Measurements from ENCODE around the gene COPS7A. TPM values are rescaled to one million over a fixed set of nuclear protein-coding genes. Genes with fewer than 3 reads are reported as not detected.
"Not testable (repeated sequence)": the region's sequence is repeated elsewhere in the genome, so short reads cannot be mapped to it uniquely, and the experiment has no call there.

Gene COPS7A
- total and polyA plus RNA-seq, 2 experiments from 2014 or later = 123 to 133 TPM

DNA sequence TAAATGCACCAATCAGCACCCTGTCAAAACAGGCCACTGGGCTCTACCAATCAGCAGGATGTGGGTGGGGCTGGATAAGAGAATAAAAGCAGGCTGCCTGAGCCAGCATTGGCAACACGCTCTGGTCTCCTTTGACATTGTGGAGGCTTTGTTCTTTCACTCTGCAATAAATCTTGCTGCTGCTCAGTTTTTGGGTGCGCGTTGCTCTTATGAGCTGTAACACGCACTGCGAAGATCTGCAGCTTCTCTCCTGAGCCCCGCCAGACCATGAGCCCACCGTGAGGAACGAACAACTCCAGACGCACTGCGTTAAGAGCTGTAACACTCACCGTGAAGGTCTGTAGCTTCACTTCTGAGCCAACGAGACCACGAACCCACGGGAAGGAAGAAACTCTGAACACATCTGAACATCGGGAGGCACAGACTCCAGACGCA, 14.9 kb upstream of the COPS7A start:
- Histone ChIP-seq H3K79me2 (ENCODE audit: insufficient read depth) (no peaks in the 10 kb centered on the region), H2AFZ (no peak overlapping the region), H3K27me3 (replicated peaks; ENCODE audit: insufficient read depth) (peaks cover 6% of the 10 kb centered on the region; the same call in 1 of the 2 replicates), H3K27ac (no peak overlapping the region), H3K36me3 (ENCODE audit: low read depth) (no peaks in the 10 kb centered on the region), H3K4me2 (ENCODE audit: unreplicated experiment) (no peak overlapping the region), H4K20me1 (ENCODE audit: insufficient read depth) (no peaks in the 10 kb centered on the region), H3K9ac (no peak overlapping the region), H3K9me3 (ENCODE audit: low read depth) (no peaks in the 10 kb centered on the region), H3F3A (ENCODE audit: insufficient read depth) (no peaks in the 10 kb centered on the region), H3K4me3 (no peak overlapping the region), H3K9me2 (ENCODE audit: insufficient read depth) (no peaks in the 10 kb centered on the region), H3K4me1 (ENCODE audit: insufficient read depth) (no peaks in the 10 kb centered on the region)
- 72 to 74% methylated on average over 16 of the region's 16 CpGs for WGBS, 2 experiments (ENCODE audit: low coverage in 1 of 2, low lambda C conversion rate in 2 of 2, missing lambda C conversion rate in 2 of 2)
- in situ Hi-C loops (cut with MboI) = no loop called here
- TF ChIP-seq EZH2 (IDR thresholded peaks at IDR 0.05; ENCODE audit: insufficient read depth, poor library complexity, severe bottlenecking) (no peak), EZH2phosphoT487 (IDR thresholded peaks at IDR 0.05; ENCODE audit: insufficient read depth, low read depth) (no peak)
- DNase-seq = no peak

DNA sequence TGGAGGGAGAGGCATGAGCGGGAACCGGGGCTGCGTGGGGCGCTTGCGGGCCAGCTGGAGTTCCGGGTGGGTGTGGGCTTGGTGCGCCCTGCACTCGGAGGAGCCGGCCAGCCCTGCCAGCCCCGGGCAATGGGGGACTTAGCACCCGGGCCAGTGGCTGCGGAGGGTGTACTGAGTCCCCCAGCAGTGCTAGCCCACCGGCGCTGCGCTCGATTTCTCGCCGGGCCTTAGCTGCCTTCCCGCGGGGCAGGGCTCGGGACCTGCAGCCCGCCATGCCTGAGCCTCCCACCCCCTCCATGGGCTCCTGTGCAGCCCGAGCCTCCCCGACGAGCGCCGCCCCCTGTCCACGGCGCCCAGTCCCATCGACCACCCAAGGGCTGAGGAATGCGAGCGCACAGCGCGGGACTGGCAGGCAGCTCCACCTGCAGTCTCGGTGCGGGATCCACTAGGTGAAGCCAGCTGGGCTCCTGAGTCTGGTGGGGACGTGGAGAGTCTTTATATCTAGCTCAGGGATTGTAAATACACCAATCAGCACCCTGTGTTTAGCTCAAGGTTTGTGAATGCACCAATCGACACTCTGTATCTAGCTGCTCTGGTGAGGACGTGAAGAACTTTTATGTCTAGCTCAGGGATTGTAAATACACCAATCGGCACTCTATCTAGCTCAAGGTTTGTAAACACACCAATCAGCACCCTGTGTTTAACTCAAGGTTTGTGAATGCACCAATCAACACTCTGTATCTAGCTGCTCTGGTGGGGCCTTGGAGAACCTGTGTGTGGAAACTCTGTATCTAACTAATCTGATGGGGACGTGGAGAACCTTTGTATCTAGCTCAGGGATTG, 7.6 kb upstream of the COPS7A start:
- H3K79me2 ChIP-seq (ENCODE audit: insufficient read depth); H3K4me3 ChIP-seq; H3K9ac ChIP-seq; H2AFZ ChIP-seq; in situ Hi-C loops (cut with MboI); H3K9me3 ChIP-seq (ENCODE audit: low read depth); DNase-seq; H3K4me1 ChIP-seq (ENCODE audit: insufficient read depth); H4K20me1 ChIP-seq (ENCODE audit: insufficient read depth); H3K9me2 ChIP-seq (ENCODE audit: insufficient read depth); H3K36me3 ChIP-seq (ENCODE audit: low read depth); H3K4me2 ChIP-seq (ENCODE audit: unreplicated experiment); H3K27me3 ChIP-seq (replicated peaks; ENCODE audit: insufficient read depth); H3K27ac ChIP-seq; H3F3A ChIP-seq (ENCODE audit: insufficient read depth): not testable (repeated sequence)
- WGBS, 2 experiments (ENCODE audit: low coverage in 1 of 2, low lambda C conversion rate in 2 of 2, missing lambda C conversion rate in 2 of 2) = 86 to 88% methylated on average over 6 to 32 of the region's 41 CpGs

DNA sequence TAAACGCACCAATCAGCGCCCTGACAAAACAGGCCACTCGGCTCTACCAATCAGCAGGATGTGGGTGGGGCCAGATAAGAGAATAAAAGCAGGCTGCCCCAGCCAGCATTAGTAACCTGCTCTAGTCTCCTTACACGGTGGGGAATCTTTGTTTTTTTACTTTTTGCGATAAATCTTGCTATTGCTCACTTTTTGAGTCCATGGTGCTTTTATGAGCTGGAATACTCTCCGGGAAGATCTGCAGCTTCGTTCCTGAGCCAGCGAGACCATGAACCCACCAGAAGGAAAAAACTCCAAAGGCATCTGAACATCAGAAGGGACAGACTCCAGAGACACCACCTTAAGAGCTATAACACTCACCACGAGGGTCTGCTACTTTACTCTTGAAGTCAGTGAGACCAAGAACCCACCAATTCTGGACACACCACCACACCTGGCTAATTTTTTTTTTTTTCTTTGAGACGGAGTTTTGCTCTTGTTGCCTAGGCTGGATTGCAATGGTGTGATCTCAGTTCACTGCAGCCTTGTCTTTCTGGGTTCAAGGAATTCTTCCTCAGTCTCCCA, 6.9 kb upstream of the COPS7A start:
- Histone ChIP-seq H3K4me3 (no peak overlapping the region), H3K9ac (no peak overlapping the region), H4K20me1 (ENCODE audit: insufficient read depth) (no peaks in the 10 kb centered on the region), H3K79me2 (ENCODE audit: insufficient read depth) (no peaks in the 10 kb centered on the region), H3K4me1 (ENCODE audit: insufficient read depth) (no peaks in the 10 kb centered on the region), H3K27me3 (replicated peaks; ENCODE audit: insufficient read depth) (no peaks in the 10 kb centered on the region), H2AFZ (no peak overlapping the region), H3K4me2 (ENCODE audit: unreplicated experiment) (no peak overlapping the region), H3K9me2 (ENCODE audit: insufficient read depth) (no peaks in the 10 kb centered on the region), H3K36me3 (ENCODE audit: low read depth) (no peaks in the 10 kb centered on the region), H3F3A (ENCODE audit: insufficient read depth) (no peaks in the 10 kb centered on the region), H3K9me3 (ENCODE audit: low read depth) (no peaks in the 10 kb centered on the region), H3K27ac (no peak overlapping the region)
- 57 to 62% methylated on average over 9 to 10 of the region's 10 CpGs for WGBS, 2 experiments (ENCODE audit: low coverage in 1 of 2, low lambda C conversion rate in 2 of 2, missing lambda C conversion rate in 2 of 2)
- no peak for DNase-seq
- in situ Hi-C loops (cut with MboI) = no loop called here
- TF ChIP-seq EZH2 (IDR thresholded peaks at IDR 0.05; ENCODE audit: insufficient read depth, poor library complexity, severe bottlenecking) = no peak
- no peak for TF ChIP-seq EZH2phosphoT487 (IDR thresholded peaks at IDR 0.05; ENCODE audit: insufficient read depth, low read depth)

DNA sequence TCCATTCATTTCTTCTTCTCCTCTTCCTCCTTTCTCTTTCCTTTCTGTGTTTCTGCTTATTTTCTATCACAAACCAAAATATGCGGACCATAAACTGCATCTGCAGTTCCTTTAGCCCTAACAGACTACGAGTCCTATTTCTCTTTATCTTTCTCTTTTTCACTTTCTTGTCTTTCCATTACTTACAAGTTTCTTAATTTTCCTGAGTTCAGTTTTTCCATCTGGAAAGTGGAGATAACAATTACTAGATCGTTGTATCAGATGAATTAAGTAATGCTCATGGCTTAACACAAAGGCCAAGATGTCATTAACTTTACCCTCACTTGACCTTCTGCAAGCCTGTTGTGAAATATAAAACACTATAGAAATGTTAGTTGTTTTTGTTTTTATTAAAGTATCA, 983 bp upstream of the COPS7A start:
- Histone ChIP-seq H3K9me3 (ENCODE audit: low read depth) (no peaks in the 10 kb centered on the region), H3F3A (ENCODE audit: insufficient read depth) (peaks cover 10% of the 10 kb centered on the region; the same call in 1 of the 2 replicates), H3K4me3 (peak overlapping the region; percentile 79; the same call in 1 of the 2 replicates), H4K20me1 (ENCODE audit: insufficient read depth) (no peaks in the 10 kb centered on the region), H3K9ac (no peak overlapping the region), H3K36me3 (ENCODE audit: low read depth) (no peaks in the 10 kb centered on the region; the same call in 1 of the 2 replicates), H2AFZ (peak overlapping the region; percentile 97), H3K9me2 (ENCODE audit: insufficient read depth) (no peaks in the 10 kb centered on the region), H3K27ac (peak overlapping the region; percentile 82), H3K4me1 (ENCODE audit: insufficient read depth) (peaks cover 10% of the 10 kb centered on the region), H3K4me2 (ENCODE audit: unreplicated experiment) (peak overlapping the region; percentile 99), H3K79me2 (ENCODE audit: insufficient read depth) (peaks cover 24% of the 10 kb centered on the region), H3K27me3 (replicated peaks; ENCODE audit: insufficient read depth) (no peaks in the 10 kb centered on the region)
- WGBS, 2 experiments (ENCODE audit: low coverage in 1 of 2, low lambda C conversion rate in 2 of 2, missing lambda C conversion rate in 2 of 2) = 78 to 84% methylated on average over 3 of the region's 3 CpGs
- in situ Hi-C loops (cut with MboI) = no loop called here
- no peak for DNase-seq
- no peak for TF ChIP-seq EZH2 (IDR thresholded peaks at IDR 0.05; ENCODE audit: insufficient read depth, poor library complexity, severe bottlenecking)
- no peak for TF ChIP-seq EZH2phosphoT487 (IDR thresholded peaks at IDR 0.05; ENCODE audit: insufficient read depth, low read depth)
